Activated CD8-positive, alpha-beta memory T cell treated with anti-CD3 and anti-CD28 coated beads, Interleukin-2, amount 10 ng/mL, durations not matched to agents 7 days and 5 days (primary cell): Measurements from ENCODE around the gene ITGB2. TPM values are rescaled to one million over a fixed set of nuclear protein-coding genes. Genes with fewer than 3 reads are reported as not detected.

Experiments used
- ATAC-seq: fragments of 150-1000 bp; cut with Tn5 transposase; one replicate; pipeline ENCODE4 v1.10.0; 2021; ENCODE audit warnings: moderate library complexity
- CTCF ChIA-PET: fragments of 350-600 bp; sonication (Branson Sonifier 250); formaldehyde crosslinking; loops from one replicate; lab custom pipeline; 2021; ENCODE audit warnings: antibody characterized with exemption; lab: Charles Lee
- DNase-seq: peaks from one replicate; pipeline ENCODE4 v3.0.0-alpha.2; 2020
- H3K27ac Mint-ChIP-seq: one replicate; pipeline ENCODE4 v1.8.0; 2021; ENCODE audit warnings: mild to moderate bottlenecking, mixed read lengths
- H3K27me3 Mint-ChIP-seq: one replicate; pipeline ENCODE4 v1.8.0; 2021; ENCODE audit warnings: mixed read lengths
- H3K36me3 Mint-ChIP-seq: one replicate; pipeline ENCODE4 v1.8.0; 2021; ENCODE audit warnings: mild to moderate bottlenecking, mixed read lengths
- H3K4me1 Mint-ChIP-seq: one replicate; pipeline ENCODE4 v1.8.0; 2021; ENCODE audit warnings: mixed read lengths
- H3K4me3 Mint-ChIP-seq: one replicate; pipeline ENCODE4 v1.8.0; 2021; ENCODE audit warnings: mild to moderate bottlenecking, moderate library complexity, mixed read lengths
- H3K9me3 Mint-ChIP-seq: one replicate; pipeline ENCODE4 v1.8.0; 2022; ENCODE audit warnings: low read depth, mixed read lengths
- total RNA-seq, 2 experiments: library from RNA; stranded (reverse); gene quantifications; one replicate each; pipeline ENCODE4 v1.2.3, GENCODE V29; 2021

Gene ITGB2
- total RNA-seq, 2 experiments from 2014 or later, result 336 to 372 TPM

GRCh38 chr21:44847261-44848056, 73.2 kb downstream of the ITGB2 start:
- H3K27me3 Mint-ChIP-seq, result peaks cover 6% of the 10 kb centered on the region
- no peaks in the 10 kb centered on the region for H3K9me3 Mint-ChIP-seq
- peaks cover 10% of the 10 kb centered on the region for H3K4me1 Mint-ChIP-seq
- no peak overlapping the region for H3K27ac Mint-ChIP-seq
- DNase-seq (no peak), ATAC-seq (no peak)
- H3K36me3 Mint-ChIP-seq, result peaks cover 15% of the 10 kb centered on the region
- CTCF ChIA-PET, result interaction anchor here (1.7 kb wide), 1 partner anchor 48 kb away, joined by 3 read pairs; no protein-coding TSS in a partner anchor
- H3K4me3 Mint-ChIP-seq, result no peak overlapping the region

DNA sequence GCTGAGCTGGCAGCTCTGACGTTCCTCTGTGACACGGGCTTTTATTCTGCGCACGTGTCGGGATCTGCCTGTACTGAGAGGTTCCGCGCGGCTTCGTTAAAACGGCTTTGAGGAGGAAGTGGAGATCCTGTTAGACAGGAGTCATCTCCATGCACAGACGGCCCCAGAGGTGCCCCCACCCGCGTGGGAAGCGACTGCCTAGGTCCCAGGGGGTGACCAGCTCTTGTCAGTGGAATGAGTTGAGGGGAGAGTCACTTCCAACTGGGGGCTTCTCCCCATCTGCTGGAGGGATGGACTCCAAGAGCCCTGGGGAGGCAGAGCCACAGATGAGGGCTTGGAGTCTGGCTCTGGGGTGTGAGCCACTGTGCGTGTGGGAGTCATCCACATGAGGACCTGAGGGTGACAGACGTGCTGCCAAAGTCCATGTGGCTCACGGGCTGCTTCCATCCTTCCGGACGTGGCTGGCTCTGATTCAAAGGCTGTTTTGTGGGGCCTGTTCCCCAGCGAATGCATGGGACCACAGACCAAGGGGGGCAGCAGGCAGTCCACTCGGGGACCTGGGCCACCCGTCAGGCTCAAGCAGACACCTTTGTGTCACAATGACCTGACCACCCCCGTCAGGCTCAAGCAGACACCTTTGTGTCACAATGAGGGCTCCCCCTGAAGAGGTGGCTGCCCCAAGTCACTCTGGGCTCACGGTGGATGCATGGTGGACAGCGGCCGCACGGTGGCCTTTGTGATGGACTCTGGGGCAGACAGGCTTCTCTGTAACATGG, 74.0 kb downstream of the ITGB2 start:
- Mint-ChIP-seq H3K9me3 (no peaks in the 10 kb centered on the region), H3K4me3 (peak overlapping the region; percentile 36), H3K27ac (peak overlapping the region; percentile 5), H3K27me3 (peaks cover 6% of the 10 kb centered on the region), H3K4me1 (peaks cover 8% of the 10 kb centered on the region), H3K36me3 (peaks cover 12% of the 10 kb centered on the region)
- ATAC-seq, result no peak
- peak; percentile 52 for DNase-seq
- CTCF ChIA-PET, result interaction anchor here (0.9 to 1.7 kb wide), 4 partner anchors 27 to 103 kb away, joined by 3 to 11 read pairs (median 3); partner anchors contain the start of genes PTTG1IP and UBE2G2

- H3K9me3 Mint-ChIP-seq, result no peaks in the 10 kb centered on the region
- peaks cover 6% of the 10 kb centered on the region for H3K27me3 Mint-ChIP-seq
- no peak for DNase-seq
- peaks cover 8% of the 10 kb centered on the region for H3K4me1 Mint-ChIP-seq
- H3K36me3 Mint-ChIP-seq, result peaks cover 12% of the 10 kb centered on the region
- ATAC-seq, result no peak
- CTCF ChIA-PET, result interaction anchor here (0.9 to 1.2 kb wide), 3 partner anchors 27 to 104 kb away, joined by 3 to 11 read pairs (median 3); partner anchors contain the start of genes PTTG1IP and UBE2G2
- peak overlapping the region; percentile 36 for H3K4me3 Mint-ChIP-seq
- peak overlapping the region; percentile 5 for H3K27ac Mint-ChIP-seq
These were observed 74.5 kb downstream of the ITGB2 start for GRCh38 chr21:44846224-44846484.

GRCh38 chr21:44845418-44846223, 75.1 kb downstream of the ITGB2 start:
- Mint-ChIP-seq H3K9me3 (no peaks in the 10 kb centered on the region), H3K27ac (no peak overlapping the region), H3K36me3 (peaks cover 9% of the 10 kb centered on the region), H3K27me3 (peaks cover 6% of the 10 kb centered on the region), H3K4me3 (peak overlapping the region; percentile 36), H3K4me1 (peaks cover 8% of the 10 kb centered on the region)
- ATAC-seq (peak; percentile 81), DNase-seq (peak; percentile 69)
- CTCF ChIA-PET, result interaction anchor here (0.9 to 1.2 kb wide), 3 partner anchors 28 to 104 kb away, joined by 3 to 11 read pairs (median 3); partner anchors contain the start of genes PTTG1IP and UBE2G2

DNA sequence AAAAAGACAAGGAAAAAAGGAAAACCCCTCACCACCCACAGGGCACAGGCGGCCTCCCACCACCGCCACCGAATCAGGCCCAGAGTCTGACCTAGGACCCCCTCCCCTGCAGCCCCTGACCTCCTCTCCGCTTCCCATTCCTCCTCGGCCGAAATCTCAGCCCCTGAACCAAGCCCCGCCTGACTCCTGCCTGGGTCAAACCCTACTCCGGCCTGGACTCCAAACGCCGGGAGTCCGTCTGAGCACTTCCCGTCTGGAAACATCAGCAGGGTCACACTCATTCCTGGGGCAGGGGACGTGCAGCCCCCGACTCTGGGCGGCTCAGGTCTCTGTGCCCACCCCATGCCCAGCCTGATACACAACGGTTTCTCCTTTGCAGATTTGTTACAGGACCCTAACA, 76.4 kb downstream of the ITGB2 start:
- H3K36me3 Mint-ChIP-seq, result peaks cover 3% of the 10 kb centered on the region
- peaks cover 6% of the 10 kb centered on the region for H3K27me3 Mint-ChIP-seq
- no peak overlapping the region for H3K4me3 Mint-ChIP-seq
- H3K9me3 Mint-ChIP-seq, result no peaks in the 10 kb centered on the region
- CTCF ChIA-PET, result no interaction called here
- peaks cover 8% of the 10 kb centered on the region for H3K4me1 Mint-ChIP-seq
- H3K27ac Mint-ChIP-seq, result no peak overlapping the region
- ATAC-seq, result no peak
- DNase-seq, result no peak

- no peak for ATAC-seq
- H3K9me3 Mint-ChIP-seq, result no peaks in the 10 kb centered on the region
- no peak for DNase-seq
- CTCF ChIA-PET, result no interaction called here
- no peak overlapping the region for H3K4me3 Mint-ChIP-seq
- no peaks in the 10 kb centered on the region for H3K36me3 Mint-ChIP-seq
- no peak overlapping the region for H3K27ac Mint-ChIP-seq
- peaks cover 8% of the 10 kb centered on the region for H3K4me1 Mint-ChIP-seq
- H3K27me3 Mint-ChIP-seq, result peaks cover 6% of the 10 kb centered on the region
These were observed 77.8 kb downstream of the ITGB2 start for GRCh38 chr21:44842721-44843445.

DNA sequence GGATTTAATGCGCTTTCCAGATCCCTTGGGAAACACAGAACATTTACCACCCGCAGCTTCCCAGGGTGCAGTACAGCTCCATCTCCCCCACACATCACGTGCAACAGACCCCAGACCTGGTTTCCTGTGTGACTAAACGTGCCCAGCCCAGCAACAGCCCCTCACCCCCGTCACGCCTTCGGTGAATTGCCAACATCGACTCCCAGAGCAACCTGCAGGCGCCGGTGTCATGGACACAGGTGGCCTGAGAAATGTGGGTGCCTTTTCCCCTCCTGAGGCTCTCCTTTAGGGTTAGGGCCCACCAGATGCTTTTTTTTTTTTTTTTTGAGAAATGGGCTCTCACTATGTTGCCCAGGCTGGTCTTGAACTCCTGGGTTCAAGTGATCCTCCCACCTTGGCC, 78.6 kb downstream of the ITGB2 start:
- no peak overlapping the region for H3K27ac Mint-ChIP-seq
- peaks cover 6% of the 10 kb centered on the region for H3K27me3 Mint-ChIP-seq
- ATAC-seq (no peak), DNase-seq (no peak)
- no peaks in the 10 kb centered on the region for H3K9me3 Mint-ChIP-seq
- peaks cover 8% of the 10 kb centered on the region for H3K4me1 Mint-ChIP-seq
- CTCF ChIA-PET, result interaction anchor here (0.7 kb wide), 1 partner anchor 759 kb away, joined by 3 read pairs; no protein-coding TSS in a partner anchor
- H3K4me3 Mint-ChIP-seq, result no peak overlapping the region
- H3K36me3 Mint-ChIP-seq, result no peaks in the 10 kb centered on the region

DNA sequence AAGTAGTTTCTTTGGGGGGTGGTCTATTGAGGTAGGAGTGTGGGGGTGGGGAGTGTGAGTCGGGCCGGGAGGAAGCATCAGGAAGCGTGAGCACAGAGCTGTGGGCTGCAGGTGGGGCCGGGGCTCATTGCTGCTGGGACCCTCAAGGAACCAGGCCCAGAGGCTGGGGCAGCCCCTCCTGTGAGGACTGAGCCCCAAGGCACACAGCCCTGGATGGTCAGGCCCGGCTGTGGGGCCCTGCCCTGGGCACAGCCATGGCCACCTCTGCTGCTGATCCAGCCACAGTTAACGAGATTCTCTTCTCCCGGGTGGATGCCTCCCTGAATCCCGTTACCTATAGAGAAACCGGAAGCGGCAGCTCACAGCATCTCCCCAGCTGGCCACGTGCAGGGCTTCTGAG, 79.9 kb downstream of the ITGB2 start:
- ATAC-seq, result no peak
- DNase-seq, result no peak
- Mint-ChIP-seq H3K27ac (no peak overlapping the region), H3K36me3 (no peaks in the 10 kb centered on the region), H3K4me3 (no peak overlapping the region), H3K27me3 (peaks cover 6% of the 10 kb centered on the region), H3K9me3 (no peaks in the 10 kb centered on the region), H3K4me1 (no peaks in the 10 kb centered on the region)
- CTCF ChIA-PET, result no interaction called here

GRCh38 chr21:44838951-44839350, 81.7 kb downstream of the ITGB2 start:
- DNase-seq, result no peak
- Mint-ChIP-seq H3K9me3 (no peaks in the 10 kb centered on the region), H3K27ac (no peak overlapping the region), H3K36me3 (no peaks in the 10 kb centered on the region), H3K4me1 (no peaks in the 10 kb centered on the region), H3K4me3 (no peak overlapping the region), H3K27me3 (peaks cover 3% of the 10 kb centered on the region)
- CTCF ChIA-PET, result no interaction called here
- ATAC-seq, result no peak

- Mint-ChIP-seq H3K4me1 (no peaks in the 10 kb centered on the region), H3K4me3 (no peak overlapping the region), H3K27me3 (peaks cover 3% of the 10 kb centered on the region), H3K9me3 (no peaks in the 10 kb centered on the region), H3K27ac (no peak overlapping the region), H3K36me3 (no peaks in the 10 kb centered on the region)
- ATAC-seq (no peak), DNase-seq (no peak)
- CTCF ChIA-PET, result no interaction called here
These were observed 82.4 kb downstream of the ITGB2 start for GRCh38 chr21:44838039-44838895.

DNA sequence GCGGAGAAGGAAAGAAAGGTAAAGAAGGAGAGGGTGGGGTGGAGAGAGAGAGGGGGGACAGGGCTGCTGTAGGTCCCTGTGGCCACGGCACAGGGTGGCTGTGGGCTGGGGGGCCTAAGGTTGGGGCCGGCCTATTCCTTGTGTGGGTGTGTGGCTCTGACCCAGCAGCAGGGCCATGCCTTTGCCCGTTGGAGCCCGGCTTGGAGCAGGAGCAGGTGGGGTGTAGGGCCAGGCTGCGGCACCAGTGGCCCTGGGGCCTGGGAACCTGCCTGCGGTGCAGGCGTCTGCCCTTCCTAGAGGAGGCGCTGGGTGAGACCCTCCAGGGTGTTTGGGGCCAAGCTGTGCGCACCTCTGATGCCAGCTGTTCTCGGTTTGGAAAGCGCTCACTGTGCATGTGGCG, 83.2 kb downstream of the ITGB2 start:
- CTCF ChIA-PET, result no interaction called here
- no peak overlapping the region for H3K27ac Mint-ChIP-seq

More for the DNA sequence above, 83.2 kb downstream of the ITGB2 start:
- H3K4me3 Mint-ChIP-seq, result no peak overlapping the region
- no peak for DNase-seq
- no peaks in the 10 kb centered on the region for H3K9me3 Mint-ChIP-seq
- H3K4me1 Mint-ChIP-seq, result no peaks in the 10 kb centered on the region
- peaks cover under 1% of the 10 kb centered on the region for H3K27me3 Mint-ChIP-seq
- H3K36me3 Mint-ChIP-seq, result no peaks in the 10 kb centered on the region
- ATAC-seq, result no peak
